GM12865 (cell line): ENCODE measurements around the gene RBM3.

Source experiments
- DNase-seq: peaks from one replicate; pipeline ENCODE4 v3.0.0; 2010; ENCODE audit warnings: low read depth
- H3K4me3 ChIP-seq: 2 replicates; pipeline ENCODE4 v1.5.1; 2011; ENCODE audit warnings: mild to moderate bottlenecking, low read depth, low read length, control low read depth
- TF ChIP-seq, protein P1 (sequence below): IDR thresholded peaks from 2 replicates; pipeline ENCODE4 v1.5.1; 2011; ENCODE audit warnings: low read length, control low read depth, low read depth, inconsistent platforms; ENCODE audit not compliant: insufficient read depth; ENCODE audit errors: missing control alignments

RBM3 gene

DNA sequence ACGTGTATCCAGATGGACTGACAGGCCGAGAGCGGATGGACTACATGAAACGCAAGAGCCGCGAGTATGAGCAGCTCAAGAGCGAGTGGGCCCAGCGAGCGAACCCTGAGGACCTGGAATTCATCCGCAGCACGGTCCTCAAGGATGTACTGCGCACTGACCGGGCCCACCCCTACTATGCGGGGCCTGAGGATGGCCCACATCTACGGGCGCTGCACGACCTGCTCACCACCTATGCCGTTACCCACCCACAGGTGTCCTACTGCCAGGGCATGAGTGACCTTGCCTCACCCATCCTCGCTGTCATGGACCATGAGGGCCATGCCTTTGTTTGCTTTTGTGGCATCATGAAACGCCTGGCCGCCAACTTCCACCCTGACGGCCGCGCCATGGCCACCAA lies 14.6 kb upstream of the RBM3 start:
- DNase-seq: no peak
- TF ChIP-seq, protein P1, sequence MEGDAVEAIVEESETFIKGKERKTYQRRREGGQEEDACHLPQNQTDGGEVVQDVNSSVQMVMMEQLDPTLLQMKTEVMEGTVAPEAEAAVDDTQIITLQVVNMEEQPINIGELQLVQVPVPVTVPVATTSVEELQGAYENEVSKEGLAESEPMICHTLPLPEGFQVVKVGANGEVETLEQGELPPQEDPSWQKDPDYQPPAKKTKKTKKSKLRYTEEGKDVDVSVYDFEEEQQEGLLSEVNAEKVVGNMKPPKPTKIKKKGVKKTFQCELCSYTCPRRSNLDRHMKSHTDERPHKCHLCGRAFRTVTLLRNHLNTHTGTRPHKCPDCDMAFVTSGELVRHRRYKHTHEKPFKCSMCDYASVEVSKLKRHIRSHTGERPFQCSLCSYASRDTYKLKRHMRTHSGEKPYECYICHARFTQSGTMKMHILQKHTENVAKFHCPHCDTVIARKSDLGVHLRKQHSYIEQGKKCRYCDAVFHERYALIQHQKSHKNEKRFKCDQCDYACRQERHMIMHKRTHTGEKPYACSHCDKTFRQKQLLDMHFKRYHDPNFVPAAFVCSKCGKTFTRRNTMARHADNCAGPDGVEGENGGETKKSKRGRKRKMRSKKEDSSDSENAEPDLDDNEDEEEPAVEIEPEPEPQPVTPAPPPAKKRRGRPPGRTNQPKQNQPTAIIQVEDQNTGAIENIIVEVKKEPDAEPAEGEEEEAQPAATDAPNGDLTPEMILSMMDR: no peak
- no peak overlapping the region for H3K4me3 ChIP-seq

DNA sequence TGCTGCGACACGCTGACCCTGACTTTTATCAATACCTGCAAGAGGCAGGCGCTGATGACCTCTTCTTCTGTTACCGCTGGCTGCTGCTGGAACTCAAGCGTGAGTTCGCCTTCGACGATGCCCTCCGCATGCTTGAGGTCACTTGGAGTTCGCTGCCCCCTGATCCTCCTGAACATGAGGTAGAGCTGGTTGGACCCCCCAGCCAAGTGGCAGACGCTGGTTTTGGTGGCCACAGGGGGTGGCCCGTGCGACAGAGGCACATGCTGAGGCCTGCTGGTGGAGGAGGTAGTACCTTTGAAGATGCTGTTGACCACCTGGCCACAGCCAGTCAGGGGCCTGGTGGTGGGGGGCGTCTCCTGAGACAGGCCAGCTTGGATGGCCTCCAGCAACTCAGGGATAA lies 14.2 kb upstream of the RBM3 start:
- TF ChIP-seq, protein P1: no peak
- H3K4me3 ChIP-seq: no peak overlapping the region
- no peak for DNase-seq

DNA sequence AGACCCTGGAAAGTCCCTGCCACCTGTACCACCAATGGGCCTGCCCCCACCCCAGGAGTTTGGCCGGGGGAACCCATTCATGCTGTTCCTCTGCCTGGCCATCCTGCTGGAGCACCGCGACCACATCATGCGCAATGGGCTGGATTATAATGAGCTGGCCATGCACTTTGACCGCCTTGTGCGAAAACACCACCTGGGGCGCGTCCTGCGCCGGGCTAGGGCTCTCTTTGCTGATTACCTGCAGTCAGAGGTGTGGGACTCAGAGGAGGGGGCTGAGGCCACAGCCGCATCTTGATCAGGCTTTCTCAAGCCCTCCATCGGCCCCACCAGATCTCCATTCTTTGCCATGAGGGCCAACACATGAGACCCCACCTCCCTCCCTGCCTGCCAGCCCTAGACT lies 13.6 kb upstream of the RBM3 start:
- TF ChIP-seq, protein P1: no peak
- no peak overlapping the region for H3K4me3 ChIP-seq
- no peak for DNase-seq

DNA sequence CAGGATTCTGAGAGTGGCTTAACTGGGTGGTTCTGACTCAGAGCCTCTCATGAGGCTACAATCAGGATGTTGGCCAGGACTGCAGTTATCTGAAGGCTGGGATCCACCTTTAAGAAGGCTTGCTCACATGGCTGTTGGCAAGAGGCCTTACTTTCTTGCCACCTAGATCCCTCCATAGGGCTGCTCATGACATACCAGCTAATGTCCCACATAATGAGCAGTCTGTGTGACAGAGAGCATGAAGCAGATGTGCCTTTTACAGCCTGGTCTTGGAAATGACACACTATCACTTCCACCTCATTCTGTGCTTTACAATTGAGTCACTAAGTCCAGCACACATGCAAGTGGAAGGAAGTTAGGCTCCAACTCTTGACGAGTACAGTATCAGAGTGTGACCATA lies 4.3 kb upstream of the RBM3 start:
- peak; percentile 83 for DNase-seq
- no peak overlapping the region for H3K4me3 ChIP-seq
- TF ChIP-seq, protein P1: no peak

DNA sequence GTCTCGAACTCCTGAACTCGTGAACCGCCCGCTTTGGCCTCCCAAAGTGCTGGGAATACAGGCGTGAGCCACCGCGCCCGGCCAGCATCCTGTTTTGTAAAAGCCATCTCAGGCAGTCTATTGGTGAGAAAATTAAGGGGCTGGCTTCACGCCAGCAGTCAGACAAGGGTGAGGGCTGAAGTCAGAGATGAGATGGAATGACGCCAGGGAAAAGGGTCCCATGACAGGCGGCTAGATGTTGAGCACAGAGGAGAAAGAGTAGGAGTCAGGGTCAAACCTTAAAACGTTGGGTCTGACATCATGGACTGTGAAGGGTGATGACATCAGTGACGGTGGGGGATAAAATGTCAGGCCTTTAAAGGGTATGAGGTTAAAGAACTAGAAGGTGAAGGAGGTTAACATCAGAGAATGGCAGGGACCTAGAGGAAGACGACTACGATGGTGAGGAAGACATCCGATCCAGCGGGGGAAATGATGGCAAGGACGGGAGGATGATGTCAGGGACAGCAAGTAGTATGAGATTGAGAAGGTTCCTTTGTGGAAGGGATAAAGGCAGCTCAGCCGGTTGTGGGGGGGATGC lies 504 bp upstream of the RBM3 start:
- no peak for DNase-seq
- H3K4me3 ChIP-seq: peak overlapping the region; percentile 65
- TF ChIP-seq, protein P1: no peak

DNA sequence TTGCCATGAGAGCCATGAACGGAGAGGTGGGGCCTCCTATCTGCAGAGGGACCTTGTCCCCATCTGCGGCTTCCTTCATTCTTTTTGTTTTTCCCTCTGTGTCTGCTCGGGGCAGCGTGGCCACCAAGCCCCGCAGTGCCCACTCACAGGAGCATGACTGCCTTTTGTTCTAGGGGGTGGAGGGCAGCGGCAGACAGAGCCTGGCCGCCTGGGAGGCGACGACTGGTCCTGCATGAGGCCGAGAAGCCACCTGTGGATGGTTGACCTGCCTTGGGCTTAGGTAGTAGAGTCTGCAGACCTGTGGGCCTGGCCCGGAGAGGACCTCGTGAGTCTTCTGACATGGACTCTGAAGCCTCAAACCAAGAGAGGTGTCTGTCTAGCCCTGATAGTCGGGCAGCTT lies 1.4 kb downstream of the RBM3 start:
- TF ChIP-seq, protein P1: no peak
- DNase-seq: no peak
- peak overlapping the region; percentile 79 for H3K4me3 ChIP-seq

DNA sequence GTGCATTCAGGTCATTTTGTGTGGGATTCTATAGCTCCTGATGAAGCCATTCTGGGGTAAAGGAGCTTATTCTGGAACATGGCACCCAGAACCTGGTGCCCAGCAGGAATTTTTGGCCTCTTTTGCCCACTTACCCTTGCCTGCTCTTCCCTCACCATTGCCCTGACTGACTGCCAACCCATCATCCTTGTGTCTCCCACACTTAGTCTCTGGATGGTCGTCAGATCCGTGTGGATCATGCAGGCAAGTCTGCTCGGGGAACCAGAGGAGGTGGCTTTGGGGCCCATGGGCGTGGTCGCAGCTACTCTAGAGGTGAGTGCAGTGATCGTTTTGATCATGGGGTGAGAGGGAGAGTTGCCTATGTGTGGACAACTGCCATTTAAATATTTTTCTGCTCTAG lies 1.8 kb downstream of the RBM3 start:
- peak overlapping the region; percentile 79 for H3K4me3 ChIP-seq
- DNase-seq: no peak
- TF ChIP-seq, protein P1: no peak
